HG02852 (cell line): ENCODE measurements around the gene XYLT1.

Experiments used
- ATAC-seq: cut with Tn5 transposase; IDR thresholded peaks from one replicate; pipeline ENCODE4 v1.9.1; 2021; ENCODE audit warnings: mild to moderate bottlenecking, moderate library complexity; ENCODE audit not compliant: unreplicated experiment

Gene XYLT1

GRCh38 chr16:17294856-17295255 is 175.9 kb downstream of the XYLT1 start:
- no peak for ATAC-seq

- ATAC-seq: no peak
These were observed 176.8 kb downstream of the XYLT1 start for GRCh38 chr16:17293813-17294558.

- ATAC-seq: no peak
These were observed 179.5 kb downstream of the XYLT1 start for GRCh38 chr16:17291289-17291688.

GRCh38 chr16:17289674-17290635 is 180.8 kb downstream of the XYLT1 start:
- ATAC-seq: no peak

GRCh38 chr16:17289050-17289449 is 181.7 kb downstream of the XYLT1 start:
- no peak for ATAC-seq

GRCh38 chr16:17287166-17287800 is 183.5 kb downstream of the XYLT1 start:
- ATAC-seq: no peak

GRCh38 chr16:17286443-17286842 is 184.3 kb downstream of the XYLT1 start:
- no peak for ATAC-seq

- ATAC-seq: no peak
These were observed 187.7 kb downstream of the XYLT1 start for GRCh38 chr16:17283016-17283415.

GRCh38 chr16:17282247-17282646 is 188.5 kb downstream of the XYLT1 start:
- ATAC-seq: no peak

GRCh38 chr16:17281052-17281451 is 189.7 kb downstream of the XYLT1 start:
- ATAC-seq: no peak

GRCh38 chr16:17278988-17279387 is 191.8 kb downstream of the XYLT1 start:
- no peak for ATAC-seq

GRCh38 chr16:17277981-17278381 is 192.8 kb downstream of the XYLT1 start:
- no peak for ATAC-seq

GRCh38 chr16:17276610-17277009 is 194.2 kb downstream of the XYLT1 start:
- ATAC-seq: no peak

GRCh38 chr16:17276010-17276530 is 194.7 kb downstream of the XYLT1 start:
- ATAC-seq: no peak

GRCh38 chr16:17275076-17276009 is 195.4 kb downstream of the XYLT1 start:
- ATAC-seq: no peak

- no peak for ATAC-seq
These were observed 197.6 kb downstream of the XYLT1 start for GRCh38 chr16:17273142-17273561.

- ATAC-seq: no peak
These were observed 198.0 kb downstream of the XYLT1 start for GRCh38 chr16:17272716-17273115.

- ATAC-seq: no peak
These were observed 199.1 kb downstream of the XYLT1 start for GRCh38 chr16:17271687-17272086.

GRCh38 chr16:17270683-17271109 is 200.1 kb downstream of the XYLT1 start:
- no peak for ATAC-seq

GRCh38 chr16:17270111-17270510 is 200.6 kb downstream of the XYLT1 start:
- no peak for ATAC-seq
